Keratinocyte (primary cell): ENCODE measurements around the gene GPAT2.
"Not testable (repeated sequence)": the region's sequence is repeated elsewhere in the genome, so short reads cannot be mapped to it uniquely, and the experiment has no call there.

Source experiments
- EZH2 ChIP-seq: IDR thresholded peaks from one replicate; pipeline ENCODE4 v1.6.1; 2012; ENCODE audit warnings: inconsistent platforms, mild to moderate bottlenecking, low read length, moderate library complexity
- TF ChIP-seq, protein P1 (sequence below), 3 experiments: IDR thresholded peaks in 1 of 3; conservative IDR thresholded peaks in 1 of 3; optimal IDR thresholded peaks in 1 of 3; 2 replicates in 2 of 3; 3 replicates in 1 of 3; pipeline versions ENCODE3 to v1.5.1; 2011; ENCODE audit warnings: low read length in 3 of 3, mild to moderate bottlenecking in 3 of 3, moderate library complexity in 2 of 3, control low read depth in 1 of 3, inconsistent platforms in 1 of 3; ENCODE audit not compliant: insufficient read depth in 2 of 3; ENCODE audit errors: extremely low read depth in 1 of 3

DNA sequence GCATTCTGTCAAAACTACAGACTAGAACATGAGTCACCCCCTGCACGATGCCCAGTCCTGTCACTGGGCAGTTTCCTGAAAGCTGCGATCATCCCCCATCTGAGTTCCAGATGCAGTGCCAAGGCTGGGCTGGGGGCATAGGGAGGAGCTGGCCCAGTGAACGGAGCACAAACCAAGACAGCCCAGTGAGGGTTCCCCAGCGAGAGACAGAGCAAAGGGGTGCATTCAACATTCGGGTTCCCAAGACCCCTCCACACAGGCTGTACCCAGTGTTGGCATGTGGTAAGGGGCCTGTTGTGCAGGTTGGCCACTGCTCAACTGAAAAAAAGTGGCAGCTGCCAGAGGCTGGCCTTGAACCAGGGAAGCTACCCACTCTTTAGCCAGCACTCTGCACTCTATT is 35.6 kb upstream of the GPAT2 start:
- TF ChIP-seq, protein P1, sequence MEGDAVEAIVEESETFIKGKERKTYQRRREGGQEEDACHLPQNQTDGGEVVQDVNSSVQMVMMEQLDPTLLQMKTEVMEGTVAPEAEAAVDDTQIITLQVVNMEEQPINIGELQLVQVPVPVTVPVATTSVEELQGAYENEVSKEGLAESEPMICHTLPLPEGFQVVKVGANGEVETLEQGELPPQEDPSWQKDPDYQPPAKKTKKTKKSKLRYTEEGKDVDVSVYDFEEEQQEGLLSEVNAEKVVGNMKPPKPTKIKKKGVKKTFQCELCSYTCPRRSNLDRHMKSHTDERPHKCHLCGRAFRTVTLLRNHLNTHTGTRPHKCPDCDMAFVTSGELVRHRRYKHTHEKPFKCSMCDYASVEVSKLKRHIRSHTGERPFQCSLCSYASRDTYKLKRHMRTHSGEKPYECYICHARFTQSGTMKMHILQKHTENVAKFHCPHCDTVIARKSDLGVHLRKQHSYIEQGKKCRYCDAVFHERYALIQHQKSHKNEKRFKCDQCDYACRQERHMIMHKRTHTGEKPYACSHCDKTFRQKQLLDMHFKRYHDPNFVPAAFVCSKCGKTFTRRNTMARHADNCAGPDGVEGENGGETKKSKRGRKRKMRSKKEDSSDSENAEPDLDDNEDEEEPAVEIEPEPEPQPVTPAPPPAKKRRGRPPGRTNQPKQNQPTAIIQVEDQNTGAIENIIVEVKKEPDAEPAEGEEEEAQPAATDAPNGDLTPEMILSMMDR (optimal IDR thresholded peaks at IDR 0.05 in 1 of 3, IDR thresholded peaks at IDR 0.05 in 1 of 3, conservative IDR thresholded peaks at IDR 0.05 in 1 of 3; ENCODE audit: extremely low read depth in 1 of 3, insufficient read depth in 2 of 3, low read length in 3 of 3): not testable (repeated sequence)
- not testable (repeated sequence) for TF ChIP-seq EZH2
